GM15510 (cell line): ENCODE measurements around the gene AHSA1.

Experiments used
- POLR2A ChIP-seq: IDR thresholded peaks from 3 replicates; pipeline ENCODE4 v1.6.1; 2011; ENCODE audit warnings: borderline replicate concordance; ENCODE audit not compliant: insufficient read length; ENCODE audit errors: extremely low read depth

The AHSA1 gene

GRCh38 chr14:77467801-77468200 lies 9.9 kb downstream of the AHSA1 start:
- no peak for TF ChIP-seq POLR2A

- TF ChIP-seq POLR2A, result no peak
Observed at GRCh38 chr14:77469067-77469505, 11.2 kb downstream of the AHSA1 start.

GRCh38 chr14:77469539-77469938 lies 11.6 kb downstream of the AHSA1 start:
- no peak for TF ChIP-seq POLR2A

- TF ChIP-seq POLR2A, result no peak
Observed at GRCh38 chr14:77470224-77470870, 12.5 kb downstream of the AHSA1 start.

- no peak for TF ChIP-seq POLR2A
Observed at GRCh38 chr14:77473921-77474320, 16.0 kb downstream of the AHSA1 start.

- TF ChIP-seq POLR2A, result no peak
Observed at GRCh38 chr14:77474479-77475177, 16.7 kb downstream of the AHSA1 start.

- no peak for TF ChIP-seq POLR2A
Observed at GRCh38 chr14:77475432-77476115, 17.7 kb downstream of the AHSA1 start.

- TF ChIP-seq POLR2A, result no peak
Observed at GRCh38 chr14:77478029-77478428, 20.1 kb downstream of the AHSA1 start.

- TF ChIP-seq POLR2A, result no peak
Observed at GRCh38 chr14:77478796-77479195, 20.9 kb downstream of the AHSA1 start.

- no peak for TF ChIP-seq POLR2A
Observed at GRCh38 chr14:77482422-77482821, 24.5 kb downstream of the AHSA1 start.

- no peak for TF ChIP-seq POLR2A
Observed at GRCh38 chr14:77485256-77485655, 27.4 kb downstream of the AHSA1 start.

GRCh38 chr14:77485901-77486678 lies 28.2 kb downstream of the AHSA1 start:
- TF ChIP-seq POLR2A, result no peak

- no peak for TF ChIP-seq POLR2A
Observed at GRCh38 chr14:77488558-77488957, 30.7 kb downstream of the AHSA1 start.

GRCh38 chr14:77489041-77489440 lies 31.1 kb downstream of the AHSA1 start:
- TF ChIP-seq POLR2A, result no peak

- TF ChIP-seq POLR2A, result no peak
Observed at GRCh38 chr14:77490347-77490986, 32.6 kb downstream of the AHSA1 start.

GRCh38 chr14:77491056-77491455 lies 33.2 kb downstream of the AHSA1 start:
- no peak for TF ChIP-seq POLR2A

- TF ChIP-seq POLR2A, result no peak
Observed at GRCh38 chr14:77495334-77495733, 37.4 kb downstream of the AHSA1 start.
